GM12878 (cell line): ENCODE measurements around the gene PPP2R1B.

Experiments used
- HDAC6 ChIP-seq: fragments of 200-600 bp; sonication (generic); IDR thresholded peaks from one replicate; pipeline ENCODE4 v1.8.0; 2017; ENCODE audit warnings: antibody characterized with exemption; ENCODE audit not compliant: unreplicated experiment
- SIN3A ChIP-seq: IDR thresholded peaks from 2 replicates; pipeline ENCODE4 v1.6.1; 2012; ENCODE audit warnings: low read depth, low read length, improper control_type of control experiment
- YY1 ChIP-seq: IDR thresholded peaks from 2 replicates; pipeline ENCODE4 v1.6.1; 2011; ENCODE audit warnings: low read depth, mild to moderate bottlenecking, low read length
- TF ChIP-seq, protein P1 (sequence below), 3 experiments: IDR thresholded peaks in 2 of 3; conservative IDR thresholded peaks in 1 of 3; 2 replicates each; pipeline ENCODE4 v1.5.1; 2011; ENCODE audit warnings: low read depth in 3 of 3, low read length in 3 of 3, mild to moderate bottlenecking in 3 of 3, control low read depth in 2 of 3, moderate library complexity in 2 of 3, inconsistent platforms in 1 of 3, mixed read lengths in 1 of 3; ENCODE audit not compliant: control insufficient read depth in 2 of 3, insufficient read depth in 1 of 3; ENCODE audit errors: extremely low read depth in 1 of 3

DNA sequence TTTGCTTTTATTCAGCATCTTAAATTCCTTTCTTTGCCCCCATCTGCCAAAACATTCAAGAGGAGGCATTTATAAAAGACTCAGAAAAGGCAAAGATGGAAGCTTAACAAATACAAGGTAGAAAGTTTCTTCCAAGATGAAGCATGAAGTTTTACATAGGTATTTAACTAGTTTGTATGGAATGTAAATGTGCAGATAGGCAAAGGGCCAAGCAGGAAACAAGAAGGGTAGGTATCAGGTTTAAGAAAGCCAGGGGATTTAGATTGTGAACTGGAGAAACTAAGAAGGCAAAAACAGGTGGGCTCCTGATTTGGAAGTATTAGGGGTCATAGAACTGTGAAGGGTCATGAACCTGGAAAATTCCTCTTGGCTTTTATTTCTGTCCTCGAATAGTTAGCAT lies 62.6 kb downstream of the PPP2R1B start:
- TF ChIP-seq HDAC6 (no peak), YY1 (no peak), SIN3A (no peak)
- TF ChIP-seq, protein P1, sequence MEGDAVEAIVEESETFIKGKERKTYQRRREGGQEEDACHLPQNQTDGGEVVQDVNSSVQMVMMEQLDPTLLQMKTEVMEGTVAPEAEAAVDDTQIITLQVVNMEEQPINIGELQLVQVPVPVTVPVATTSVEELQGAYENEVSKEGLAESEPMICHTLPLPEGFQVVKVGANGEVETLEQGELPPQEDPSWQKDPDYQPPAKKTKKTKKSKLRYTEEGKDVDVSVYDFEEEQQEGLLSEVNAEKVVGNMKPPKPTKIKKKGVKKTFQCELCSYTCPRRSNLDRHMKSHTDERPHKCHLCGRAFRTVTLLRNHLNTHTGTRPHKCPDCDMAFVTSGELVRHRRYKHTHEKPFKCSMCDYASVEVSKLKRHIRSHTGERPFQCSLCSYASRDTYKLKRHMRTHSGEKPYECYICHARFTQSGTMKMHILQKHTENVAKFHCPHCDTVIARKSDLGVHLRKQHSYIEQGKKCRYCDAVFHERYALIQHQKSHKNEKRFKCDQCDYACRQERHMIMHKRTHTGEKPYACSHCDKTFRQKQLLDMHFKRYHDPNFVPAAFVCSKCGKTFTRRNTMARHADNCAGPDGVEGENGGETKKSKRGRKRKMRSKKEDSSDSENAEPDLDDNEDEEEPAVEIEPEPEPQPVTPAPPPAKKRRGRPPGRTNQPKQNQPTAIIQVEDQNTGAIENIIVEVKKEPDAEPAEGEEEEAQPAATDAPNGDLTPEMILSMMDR (IDR thresholded peaks at IDR 0.05 in 2 of 3, conservative IDR thresholded peaks at IDR 0.05 in 1 of 3; ENCODE audit: control insufficient read depth in 2 of 3, extremely low read depth in 1 of 3, insufficient read depth in 1 of 3, low read depth in 3 of 3, low read length in 3 of 3): no peak
